HTERT RPE-1 (cell line): ENCODE data around the gene BDH1.
"Not testable (repeated sequence)": the region's sequence is repeated elsewhere in the genome, so short reads cannot be mapped to it uniquely, and the experiment has no call there.

ENCODE experiments used
- in situ Hi-C: fragments of 300-500 bp; cut with MboI; formaldehyde crosslinking; loops from 4 replicates; pipeline ENCODE4 v1.14.3; 2020; ENCODE audit warnings: low sequenced_read_pairs

Gene BDH1, protein sequence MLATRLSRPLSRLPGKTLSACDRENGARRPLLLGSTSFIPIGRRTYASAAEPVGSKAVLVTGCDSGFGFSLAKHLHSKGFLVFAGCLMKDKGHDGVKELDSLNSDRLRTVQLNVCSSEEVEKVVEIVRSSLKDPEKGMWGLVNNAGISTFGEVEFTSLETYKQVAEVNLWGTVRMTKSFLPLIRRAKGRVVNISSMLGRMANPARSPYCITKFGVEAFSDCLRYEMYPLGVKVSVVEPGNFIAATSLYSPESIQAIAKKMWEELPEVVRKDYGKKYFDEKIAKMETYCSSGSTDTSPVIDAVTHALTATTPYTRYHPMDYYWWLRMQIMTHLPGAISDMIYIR

DNA sequence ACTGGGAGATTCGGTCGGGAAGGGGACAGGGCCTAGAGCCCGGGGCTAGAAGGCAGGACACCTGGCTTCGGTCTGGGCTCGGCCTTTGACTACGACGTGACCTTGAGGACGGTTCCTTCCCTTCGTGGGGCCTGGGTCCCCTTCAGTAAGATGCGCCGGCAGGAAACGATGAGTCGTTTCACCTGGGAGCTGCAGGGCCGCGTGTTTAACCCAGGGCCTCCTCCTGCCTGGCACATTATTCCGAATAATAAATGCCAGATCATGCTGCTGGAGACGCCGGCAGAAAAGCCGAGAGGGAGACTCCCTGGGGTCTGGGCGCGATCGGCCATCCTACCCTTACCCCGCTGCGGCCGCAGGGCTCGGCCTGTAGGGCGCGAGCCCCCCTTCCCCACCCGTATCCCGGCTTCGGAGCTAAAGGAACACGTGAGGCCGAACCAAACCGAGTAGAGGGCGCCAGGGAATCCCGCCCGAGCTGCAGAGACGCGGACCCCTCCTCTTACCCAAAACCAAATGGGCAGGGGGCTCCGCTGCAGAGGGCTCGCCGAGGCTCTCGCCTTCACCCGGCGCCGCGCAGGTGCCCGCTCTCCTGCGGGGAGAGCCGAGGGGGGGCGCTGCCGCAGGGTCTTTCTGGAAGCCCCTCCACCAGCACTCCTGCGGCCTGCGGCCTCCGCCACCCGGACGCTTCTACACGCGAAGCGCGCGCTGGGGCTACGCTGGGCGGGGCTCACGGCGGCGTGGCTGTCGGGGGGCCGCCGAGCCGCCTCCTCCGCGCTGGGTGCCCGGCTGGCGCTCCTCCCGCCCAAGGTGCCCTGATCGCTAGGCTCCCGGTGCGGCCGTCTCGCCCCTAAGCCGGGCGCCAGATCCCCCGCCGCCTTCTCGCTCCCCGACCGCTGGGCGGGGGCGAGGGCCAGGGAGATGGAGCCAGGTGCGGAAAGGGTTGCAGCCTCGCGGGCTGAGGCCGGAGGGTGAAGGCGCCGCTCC is at the start of gene BDH1:
BDH1 (minus strand) TSS at position 688 of the 981 bp plus-strand sequence. CDS start 9,525 bp downstream, outside the sequence.
- in situ Hi-C loops = no loop called here

DNA sequence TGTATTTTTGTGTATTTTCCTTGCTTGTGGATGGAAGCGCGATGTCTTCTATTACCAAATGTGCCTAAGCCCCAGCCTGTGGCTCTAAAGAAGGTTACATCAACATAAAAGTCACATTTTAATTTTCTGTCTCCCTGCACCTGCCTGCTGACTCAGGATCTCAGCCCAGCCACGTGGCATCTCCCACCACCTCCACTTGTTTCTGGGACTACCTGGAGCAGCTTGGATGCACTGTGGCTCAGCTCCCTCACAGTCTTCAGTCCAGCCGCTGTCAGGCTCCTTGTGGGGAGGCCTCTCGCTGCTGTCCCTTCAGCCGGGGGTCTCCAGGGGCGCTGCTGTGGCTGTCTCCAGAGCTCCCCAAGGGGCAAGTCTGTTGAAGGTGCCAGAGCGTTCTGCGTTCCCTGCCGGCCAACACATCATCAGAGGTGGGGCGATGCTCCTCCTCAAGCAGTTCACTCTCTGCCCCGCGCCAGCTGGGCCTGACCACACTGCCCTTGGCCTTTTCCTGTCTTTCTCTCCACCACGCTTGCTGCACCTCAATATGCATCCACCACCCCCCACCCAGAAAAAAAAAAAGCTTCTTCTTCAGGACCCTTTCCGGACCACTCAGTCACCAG is 47.7 kb upstream of the BDH1 start:
- in situ Hi-C loops = no loop called here

DNA sequence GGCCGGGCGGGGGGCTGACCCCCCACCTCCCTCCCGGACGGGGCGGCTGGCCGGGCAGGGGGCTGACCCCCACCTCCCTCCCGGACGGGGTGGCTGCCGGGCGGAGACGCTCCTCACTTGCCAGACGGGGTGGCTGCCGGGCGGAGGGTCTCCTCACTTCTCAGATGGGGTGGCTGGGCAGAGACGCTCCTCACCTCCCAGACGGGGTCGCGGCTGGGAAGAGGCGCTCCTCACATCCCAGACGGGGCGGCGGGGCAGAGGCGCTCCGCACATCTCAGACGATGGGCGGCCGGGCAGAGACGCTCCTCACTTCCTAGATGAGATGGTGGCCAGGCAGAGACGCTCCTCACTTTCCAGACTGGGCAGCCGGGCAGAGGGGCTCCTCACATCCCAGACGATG is 46.6 kb upstream of the BDH1 start:
- in situ Hi-C loops = not testable (repeated sequence)

DNA sequence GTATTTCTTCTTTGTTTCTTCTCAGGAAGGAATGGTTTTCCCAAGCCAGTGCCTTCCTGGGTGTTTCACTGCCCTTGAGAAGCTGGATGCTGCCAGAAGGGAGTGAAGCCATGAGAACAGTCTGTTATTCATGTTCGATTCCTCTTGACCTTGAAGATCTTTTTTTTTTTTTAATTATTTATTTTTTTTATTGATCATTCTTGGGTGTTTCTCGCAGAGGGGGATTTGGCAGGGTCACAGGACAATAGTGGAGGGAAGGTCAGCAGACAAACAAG is 45.7 kb upstream of the BDH1 start:
- in situ Hi-C loops = not testable (repeated sequence)

DNA sequence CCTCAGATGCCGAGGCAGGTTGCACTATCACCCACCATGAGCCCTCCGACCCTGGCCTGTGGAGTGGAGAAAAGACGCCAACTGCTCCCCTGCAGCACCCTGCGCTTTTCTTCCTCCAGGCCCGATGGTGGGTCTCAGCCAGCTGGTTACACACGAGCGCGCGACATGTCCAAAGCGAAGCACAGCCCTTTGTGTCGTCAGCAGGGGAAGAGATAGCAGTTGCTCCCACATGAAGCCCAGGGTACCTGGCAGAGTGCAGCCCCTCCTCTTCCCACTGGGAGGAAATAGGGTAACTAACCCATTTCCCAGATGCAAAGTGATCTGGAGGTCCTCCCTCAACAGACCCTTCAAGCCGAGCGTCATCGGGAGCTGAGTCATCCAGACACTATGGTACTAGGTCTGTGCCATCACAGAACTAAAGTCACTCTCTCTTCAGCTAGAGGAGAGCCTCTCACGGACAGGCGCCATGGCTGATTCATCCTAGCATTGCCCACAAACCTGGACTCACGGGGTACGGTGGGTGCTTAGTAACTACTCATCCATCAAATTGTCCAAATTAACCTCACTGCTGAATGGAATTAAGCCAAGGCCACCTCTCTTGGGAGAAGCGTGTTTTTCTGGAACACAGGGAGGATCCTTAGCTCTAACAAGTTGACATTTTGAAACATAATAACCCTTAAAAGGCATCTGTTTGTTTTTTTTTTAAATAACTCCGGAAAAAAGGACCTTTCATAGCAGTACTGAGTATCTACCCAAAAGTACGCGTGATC is 45.2 kb upstream of the BDH1 start:
- in situ Hi-C loops = no loop called here

DNA sequence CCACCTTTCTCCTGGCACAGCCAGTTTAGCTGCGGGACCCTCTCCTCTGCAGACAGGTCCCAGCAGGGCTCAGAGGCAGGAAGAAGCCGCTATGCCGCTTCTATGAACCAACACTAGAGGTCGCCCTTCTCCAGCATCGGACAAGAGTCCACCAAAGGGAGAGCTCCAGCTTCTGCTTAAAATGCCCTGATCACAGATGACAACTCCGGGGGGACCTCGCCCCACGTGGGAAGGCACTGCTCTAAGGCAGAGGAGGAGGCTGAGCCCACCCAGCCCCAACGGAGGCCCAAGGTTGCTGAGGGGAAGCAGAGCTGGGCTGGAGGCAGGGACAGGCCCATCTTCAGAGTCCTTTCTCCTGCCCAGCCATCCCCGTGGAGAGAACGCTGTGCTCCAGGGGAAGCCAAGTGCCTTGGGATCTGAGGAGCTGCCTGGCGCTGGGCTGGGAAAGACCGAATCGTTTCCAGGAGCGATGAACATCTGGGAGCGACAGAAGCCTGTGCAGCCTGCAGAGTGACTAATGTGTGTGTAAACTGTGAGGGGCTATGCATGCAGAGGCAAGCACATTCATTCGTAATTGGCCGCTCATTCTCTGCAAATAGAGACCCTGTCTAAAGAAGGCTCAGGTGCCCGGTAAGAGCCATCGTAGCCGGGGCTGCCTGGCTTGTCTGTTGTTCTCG is 43.5 kb upstream of the BDH1 start:
- in situ Hi-C loops = no loop called here

DNA sequence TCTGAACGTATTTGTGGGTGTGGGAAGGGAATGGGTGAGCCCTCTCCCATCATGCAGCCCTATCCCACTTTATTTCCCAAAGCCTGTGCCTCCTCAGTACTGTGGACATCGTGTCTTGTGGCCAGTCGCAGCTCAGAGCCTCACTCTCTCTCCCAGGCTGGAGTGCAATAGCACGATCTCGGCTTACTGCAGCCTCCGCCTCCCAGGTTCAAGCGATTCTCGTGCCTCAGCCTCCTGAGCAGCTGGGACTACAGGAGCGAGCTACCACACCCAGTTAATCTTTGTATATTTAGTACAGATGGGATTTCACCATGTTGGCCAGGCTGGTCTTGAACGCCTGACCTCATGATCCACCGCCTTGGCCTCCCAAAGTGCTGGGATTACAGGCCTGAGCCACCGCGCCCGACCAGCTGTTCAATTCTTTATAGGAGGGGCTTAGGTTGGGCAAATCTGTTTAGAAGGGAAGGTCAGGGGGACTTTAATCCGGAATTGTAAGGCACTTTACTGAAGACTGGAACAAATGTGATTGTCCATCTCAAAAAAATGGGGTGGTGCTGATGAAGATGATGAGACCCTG is 42.7 kb upstream of the BDH1 start:
- in situ Hi-C loops = no loop called here

DNA sequence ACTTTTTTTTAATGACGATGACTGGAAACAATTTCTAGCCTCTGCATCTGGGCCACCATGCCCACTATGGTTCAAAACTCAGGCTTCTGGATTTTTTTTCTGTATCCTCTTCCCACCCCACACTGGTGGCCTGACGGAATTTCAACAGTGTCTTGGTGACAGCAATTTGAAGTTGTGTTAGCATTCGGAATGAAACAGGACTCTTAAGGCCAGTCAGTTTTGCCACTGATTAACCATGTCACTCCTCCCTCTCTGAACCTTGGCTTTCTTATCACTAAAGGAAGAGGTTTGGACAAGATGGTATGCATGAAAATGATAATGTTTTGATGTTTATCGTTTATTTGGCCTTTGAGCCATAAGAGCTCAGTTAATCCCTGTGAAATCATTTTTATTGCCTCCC is 41.6 kb upstream of the BDH1 start:
- in situ Hi-C loops = no loop called here

DNA sequence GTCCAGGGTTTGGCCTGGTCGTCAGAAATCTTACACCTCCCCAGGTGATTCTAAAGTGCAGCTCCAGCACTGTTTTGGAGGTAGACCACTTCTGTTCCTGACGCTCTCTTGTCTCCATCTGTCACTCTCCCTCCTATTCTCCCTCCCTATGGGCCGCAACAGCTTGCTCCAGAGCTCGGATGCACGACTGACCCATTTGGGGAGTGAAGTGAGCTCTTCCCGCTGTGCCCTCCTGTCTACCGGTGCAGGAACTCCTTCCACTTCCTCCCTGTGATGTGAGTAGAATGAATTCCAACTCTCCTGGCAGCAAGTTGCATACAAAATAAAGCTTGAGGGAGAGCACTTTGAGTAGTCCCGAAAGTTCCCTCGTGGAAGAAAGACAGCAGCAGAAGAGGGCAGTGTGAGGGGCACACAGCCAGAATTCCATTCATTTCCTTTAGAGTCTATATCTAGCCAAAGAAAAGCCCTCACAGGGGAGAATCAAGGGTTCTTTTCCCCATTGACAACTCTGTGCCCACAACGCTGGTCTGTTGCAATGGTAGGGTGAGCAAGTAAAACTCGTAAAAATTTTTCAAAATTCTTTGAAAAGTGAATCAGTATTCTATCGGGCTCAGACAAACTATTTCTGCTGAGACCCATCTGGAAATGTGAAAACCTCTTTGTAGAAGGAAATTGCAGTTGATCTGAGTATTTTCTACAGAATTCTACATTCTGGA is 39.9 kb upstream of the BDH1 start:
- in situ Hi-C loops = no loop called here

DNA sequence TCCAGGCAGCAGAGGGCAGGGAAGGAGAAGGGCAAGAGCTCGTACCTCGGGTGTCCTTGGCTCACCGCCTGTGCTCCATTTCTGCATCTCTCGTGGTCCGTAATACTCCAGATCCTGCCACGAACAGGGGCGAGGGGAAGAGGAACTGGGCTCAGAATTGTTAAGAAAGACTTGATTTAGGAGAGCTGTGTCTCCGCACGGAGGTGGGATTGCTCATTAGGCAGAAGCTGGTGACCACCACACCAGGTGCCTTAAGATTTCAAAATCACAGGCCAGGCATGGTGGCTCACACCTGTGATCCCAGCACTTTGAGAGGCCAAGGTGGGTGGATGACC is 37.2 kb upstream of the BDH1 start:
- in situ Hi-C loops = no loop called here

DNA sequence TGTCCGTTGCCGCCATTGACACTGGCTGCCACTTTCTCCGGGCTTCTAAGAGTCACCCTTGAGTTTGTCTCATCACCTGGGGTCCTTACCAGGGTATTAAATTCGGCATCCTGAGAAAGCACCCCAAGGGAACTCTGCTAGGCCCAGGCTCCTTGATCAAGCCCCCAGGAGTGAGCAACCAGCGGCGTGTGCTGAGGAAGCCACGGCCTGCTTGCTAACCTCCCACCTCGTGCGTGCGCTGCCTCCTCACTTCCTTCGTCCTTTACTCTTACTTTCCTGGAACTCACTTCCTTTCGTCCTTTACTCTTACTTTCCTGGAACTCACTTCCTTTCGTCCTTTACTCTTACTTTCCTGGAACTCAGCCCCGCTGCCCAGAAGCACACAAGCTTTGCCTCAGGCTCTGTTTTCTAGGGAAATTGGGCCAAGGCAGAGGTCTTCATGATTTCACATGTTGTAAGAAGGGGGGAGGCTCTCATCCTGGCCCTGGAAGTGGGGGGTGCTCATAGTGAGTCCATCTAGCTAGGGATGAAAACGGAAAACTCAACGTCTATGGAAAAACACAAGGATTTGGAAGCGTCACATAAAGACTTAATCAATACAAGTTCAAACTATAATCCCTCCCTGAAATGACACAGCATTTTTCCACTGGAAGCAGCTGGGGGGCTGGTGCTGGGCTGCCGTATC is 36.7 kb upstream of the BDH1 start:
- in situ Hi-C loops = no loop called here

DNA sequence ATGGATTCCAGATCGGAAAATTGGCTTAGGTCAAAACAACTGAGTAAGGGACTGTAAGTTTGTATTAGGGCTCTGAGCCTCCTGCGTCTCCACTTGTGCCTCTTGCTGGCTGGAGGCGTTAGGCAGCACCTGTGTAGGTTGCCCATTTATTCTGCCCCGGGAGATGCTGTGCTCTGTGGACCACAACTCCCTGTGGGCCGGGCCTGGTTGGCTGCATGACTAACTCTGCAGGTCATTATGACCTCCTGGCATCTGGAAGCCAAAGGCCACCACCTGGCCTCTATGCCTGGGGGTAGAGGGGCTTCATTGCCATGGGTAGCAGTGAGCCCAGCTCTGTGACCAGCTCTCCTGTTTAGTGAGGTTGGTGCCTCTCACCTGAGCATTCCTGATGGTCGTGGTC is 36.0 kb upstream of the BDH1 start:
- in situ Hi-C loops = no loop called here

DNA sequence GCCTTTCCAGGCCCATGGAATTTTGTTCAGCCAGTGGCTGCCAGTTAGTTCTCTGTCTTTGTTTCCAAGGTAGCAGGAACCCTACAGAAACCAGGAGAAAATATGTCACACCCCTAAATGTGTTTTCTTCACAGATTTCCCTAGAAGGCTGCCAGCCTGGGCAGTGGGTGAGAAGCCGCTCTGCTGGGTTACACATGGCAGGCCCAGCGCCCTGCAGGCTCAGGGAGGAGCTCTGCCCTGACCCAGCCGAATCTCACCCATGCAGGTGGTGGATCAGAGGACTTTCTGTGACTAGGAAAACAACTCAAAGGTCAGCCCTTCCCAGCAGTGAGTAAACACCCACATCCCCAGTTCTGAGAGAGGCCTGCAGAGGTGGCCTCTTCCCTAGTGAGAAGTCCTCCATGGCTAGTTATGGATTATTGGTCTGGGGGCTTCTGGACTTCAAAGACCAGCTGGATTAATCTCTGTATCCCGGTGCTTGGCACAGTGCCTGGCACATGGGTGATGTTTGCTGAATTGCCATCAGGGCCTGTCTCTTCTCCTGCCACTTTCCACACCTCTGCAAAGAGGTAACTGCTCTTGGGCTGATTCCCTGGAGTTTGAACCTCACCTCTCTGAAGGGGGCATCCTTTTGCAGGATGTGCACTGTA is 34.7 kb upstream of the BDH1 start:
- in situ Hi-C loops = no loop called here

DNA sequence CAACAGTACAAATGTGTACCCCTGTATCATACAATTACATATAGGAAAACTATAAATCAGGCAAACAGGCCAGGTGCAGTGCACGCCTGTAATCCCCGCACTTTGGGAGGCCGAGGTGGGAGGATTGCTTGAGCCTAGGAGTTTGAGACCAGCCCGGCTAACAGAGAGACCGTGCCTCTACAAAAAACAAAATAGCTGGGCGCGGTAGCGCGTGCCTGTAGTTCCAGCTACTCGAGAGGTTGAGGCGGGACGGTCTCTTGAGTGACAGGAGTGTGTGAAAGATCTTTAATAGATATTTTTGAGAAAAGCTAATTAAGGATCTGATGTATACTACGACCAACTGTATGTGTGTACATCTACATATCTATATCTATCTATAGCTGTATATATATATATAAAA is 33.8 kb upstream of the BDH1 start:
- in situ Hi-C loops = no loop called here

DNA sequence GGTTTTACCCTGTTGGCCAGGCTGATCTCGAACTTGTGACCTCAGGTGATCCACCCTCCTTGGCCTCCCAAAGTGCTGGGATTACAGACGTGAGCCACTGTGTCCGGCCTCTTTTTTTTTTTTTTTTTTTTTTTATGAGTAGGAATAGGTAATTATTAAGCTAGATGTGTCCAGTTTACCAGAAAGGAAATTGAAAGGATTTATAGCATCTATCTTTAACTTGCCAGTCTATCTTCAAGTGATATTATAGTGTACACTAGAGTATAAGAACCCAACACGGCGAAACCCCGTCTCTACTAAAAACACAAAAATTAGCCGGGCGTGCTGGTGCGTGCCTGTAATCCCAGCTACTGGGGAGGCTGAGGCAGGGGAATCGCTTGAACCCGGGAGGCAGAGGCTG is 31.0 kb upstream of the BDH1 start:
- in situ Hi-C loops = not testable (repeated sequence)

DNA sequence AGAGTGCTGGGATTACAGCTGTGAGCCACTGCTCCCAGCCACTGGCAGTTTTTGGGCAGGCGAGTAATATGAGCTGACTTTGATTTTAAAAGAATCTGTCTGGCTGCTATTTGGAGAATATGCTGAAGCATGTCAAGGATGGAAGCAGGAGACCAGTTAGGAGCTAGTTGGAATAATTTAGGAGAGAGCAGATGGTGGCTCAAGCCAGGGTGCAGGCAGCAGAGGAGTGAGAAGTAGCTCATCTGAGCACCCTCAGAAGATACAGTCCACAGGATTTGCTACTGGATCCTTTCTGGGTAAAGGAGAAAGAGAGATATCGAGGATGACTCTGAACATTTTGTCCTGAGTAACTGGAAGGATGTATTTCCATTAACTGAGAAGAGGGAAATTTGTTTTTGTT is 30.4 kb upstream of the BDH1 start:
- in situ Hi-C loops = no loop called here

DNA sequence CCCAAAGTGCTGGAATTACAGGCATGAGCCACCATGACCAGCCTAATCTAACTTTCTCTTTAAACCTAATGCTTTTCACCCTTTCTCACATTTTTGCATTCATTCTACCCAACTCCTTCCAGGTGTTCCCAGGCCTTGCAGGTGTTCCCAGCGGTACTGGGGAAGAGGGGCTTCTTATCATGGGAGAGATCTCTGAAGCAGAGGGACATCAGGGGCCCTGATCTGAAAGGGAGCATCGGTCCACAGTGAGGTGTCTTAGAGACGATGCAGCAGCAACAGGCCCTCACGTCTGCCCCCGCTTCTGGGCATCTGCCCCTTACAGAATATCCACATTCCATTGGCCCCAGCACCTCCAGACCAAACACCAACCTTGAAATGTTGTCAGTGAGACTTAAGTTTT is 29.0 kb upstream of the BDH1 start:
- in situ Hi-C loops = no loop called here

DNA sequence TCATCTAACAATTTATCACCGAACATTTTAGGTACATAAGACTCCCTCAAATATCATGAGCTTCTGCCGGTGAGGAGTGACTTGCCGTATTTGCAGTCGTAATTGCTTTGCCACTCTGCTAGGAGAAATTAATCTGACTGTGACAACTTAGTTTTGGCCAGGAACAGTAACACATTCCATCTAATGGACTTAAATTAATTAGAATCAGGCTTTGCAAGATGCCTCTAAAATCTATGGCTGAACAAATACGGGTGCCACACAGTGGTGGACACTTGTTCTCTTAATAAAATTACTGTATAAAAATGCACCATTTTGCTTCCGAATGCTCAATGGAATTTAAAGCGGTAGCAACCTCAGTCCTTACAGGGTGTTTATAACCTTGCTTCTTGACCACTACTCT is 27.6 kb upstream of the BDH1 start:
- in situ Hi-C loops = no loop called here

DNA sequence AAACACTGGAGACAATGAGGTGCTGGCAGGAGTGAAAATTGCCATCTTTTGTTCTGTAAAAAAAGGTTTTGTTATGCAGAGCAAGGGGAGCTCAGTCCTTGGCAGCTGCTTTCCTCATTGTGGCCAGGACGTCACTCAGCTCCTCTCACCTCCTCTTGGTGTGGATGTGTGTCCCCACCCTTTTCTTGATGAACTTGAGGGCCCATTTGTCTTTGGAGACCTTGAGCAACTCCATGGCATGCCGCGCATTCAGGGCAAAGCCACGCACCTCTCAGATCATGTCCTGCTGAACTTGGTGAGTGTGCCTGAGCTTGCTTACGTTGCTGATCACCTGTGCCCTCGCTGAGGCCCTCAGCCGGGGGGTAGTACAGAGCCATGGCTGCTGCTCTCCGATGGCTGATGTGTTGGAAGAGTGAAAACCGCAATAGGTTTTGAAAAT is 24.5 kb upstream of the BDH1 start:
- in situ Hi-C loops = no loop called here
